HG03432 (cell line): ENCODE measurements around the gene COL20A1.

Experiments
- ATAC-seq: cut with Tn5 transposase; IDR thresholded peaks from one replicate; pipeline ENCODE4 v1.9.1; 2021; ENCODE audit warnings: mild to moderate bottlenecking, moderate library complexity; ENCODE audit not compliant: unreplicated experiment

The COL20A1 gene

GRCh38 chr20:63260521-63260920 lies 32.5 kb upstream of the COL20A1 start:
- ATAC-seq: no peak

GRCh38 chr20:63261060-63261794 lies 31.8 kb upstream of the COL20A1 start:
- no peak for ATAC-seq

GRCh38 chr20:63261795-63262528 lies 31.0 kb upstream of the COL20A1 start:
- no peak for ATAC-seq

GRCh38 chr20:63262836-63263235 lies 30.1 kb upstream of the COL20A1 start:
- no peak for ATAC-seq

GRCh38 chr20:63264000-63264399 lies 29.0 kb upstream of the COL20A1 start:
- ATAC-seq: no peak

GRCh38 chr20:63264519-63264918 lies 28.5 kb upstream of the COL20A1 start:
- ATAC-seq: no peak

GRCh38 chr20:63265891-63266515 lies 27.0 kb upstream of the COL20A1 start:
- no peak for ATAC-seq

- no peak for ATAC-seq
These were observed 25.3 kb upstream of the COL20A1 start for GRCh38 chr20:63267691-63268090.

GRCh38 chr20:63268256-63268655 lies 24.7 kb upstream of the COL20A1 start:
- ATAC-seq: no peak

- no peak for ATAC-seq
These were observed 24.1 kb upstream of the COL20A1 start for GRCh38 chr20:63268671-63269439.

- ATAC-seq: no peak
These were observed 23.3 kb upstream of the COL20A1 start for GRCh38 chr20:63269724-63270123.

GRCh38 chr20:63270606-63271325 lies 22.2 kb upstream of the COL20A1 start:
- ATAC-seq: no peak

GRCh38 chr20:63272105-63273058 lies 20.6 kb upstream of the COL20A1 start, which contains the start of gene ARFGAP1:
TSS of gene ARFGAP1 (plus strand) at chr20:63272813. CDS start at chr20:63275581, 2,768 bp downstream.
- ATAC-seq: peak; percentile 89

GRCh38 chr20:63273059-63273579 lies 19.9 kb upstream of the COL20A1 start:
- ATAC-seq: no peak

GRCh38 chr20:63273635-63274380 lies 19.2 kb upstream of the COL20A1 start:
- no peak for ATAC-seq

- ATAC-seq: no peak
These were observed 18.4 kb upstream of the COL20A1 start for GRCh38 chr20:63274381-63275228.

GRCh38 chr20:63275825-63276224 lies 17.2 kb upstream of the COL20A1 start:
- no peak for ATAC-seq
